SK-N-MC (cell line): ENCODE results near the gene DMRTC2.

Experiments used
- DNase-seq: peaks from one replicate; pipeline ENCODE4 v3.0.0-alpha.2; 2011; ENCODE audit warnings: low read depth, low spot score
- H3K27ac ChIP-seq: fragments of 200-600 bp; sonication (generic); 2 replicates; pipeline ENCODE4 v1.5.1; 2016; ENCODE audit warnings: mixed run types
- H3K36me3 ChIP-seq: fragments of 200-600 bp; sonication (generic); 2 replicates; pipeline ENCODE4 v1.6.1; 2017; ENCODE audit warnings: antibody characterized with exemption, low read length, mixed read lengths; ENCODE audit not compliant: insufficient read depth
- H3K4me3 ChIP-seq: fragments of 200-600 bp; sonication (generic); 2 replicates; pipeline ENCODE4 v1.5.1; 2016
- H3K9ac ChIP-seq: fragments of 200-600 bp; sonication (generic); 2 replicates; pipeline ENCODE4 v1.8.0; 2017; ENCODE audit warnings: mixed run types, mixed read lengths; ENCODE audit not compliant: insufficient read length
- H3K9me3 ChIP-seq: fragments of 200-600 bp; sonication (generic); 2 replicates; pipeline ENCODE4 v1.6.1; 2017; ENCODE audit warnings: low read depth, mild to moderate bottlenecking, antibody characterized with exemption, low read length, moderate library complexity, mixed read lengths
- EZH2 ChIP-seq: fragments of 200-600 bp; sonication (generic); IDR thresholded peaks from one replicate; pipeline ENCODE4 v1.6.1; 2017; ENCODE audit warnings: antibody characterized with exemption
- FOXP2 ChIP-seq: optimal IDR thresholded peaks from 2 replicates; pipeline ENCODE3; 2011; ENCODE audit warnings: mild to moderate bottlenecking, moderate library complexity; ENCODE audit not compliant: insufficient read depth; ENCODE audit errors: extremely low read length, control extremely low read depth
- POLR2AphosphoS5 ChIP-seq: IDR thresholded peaks from 2 replicates; pipeline ENCODE4 v1.6.1; 2012; ENCODE audit warnings: mild to moderate bottlenecking, low read depth, low read length, borderline replicate concordance

DMRTC2 gene

GRCh38 chr19:41837981-41838708 lies 6.7 kb upstream of the DMRTC2 start:
- Histone ChIP-seq H3K27ac (no peak overlapping the region), H3K4me3 (no peak overlapping the region), H3K36me3 (no peaks in the 10 kb centered on the region), H3K9me3 (no peaks in the 10 kb centered on the region), H3K9ac (no peak overlapping the region)
- TF ChIP-seq EZH2 = no peak
- TF ChIP-seq FOXP2 = no peak
- TF ChIP-seq POLR2AphosphoS5 = no peak
- no peak for DNase-seq

- H3K36me3 ChIP-seq = no peaks in the 10 kb centered on the region
- H3K4me3 ChIP-seq = no peak overlapping the region
- no peak overlapping the region for H3K27ac ChIP-seq
- DNase-seq = no peak
- no peaks in the 10 kb centered on the region for H3K9me3 ChIP-seq
- H3K9ac ChIP-seq = no peak overlapping the region
- no peak for TF ChIP-seq POLR2AphosphoS5
- TF ChIP-seq FOXP2 = no peak
Measured at GRCh38 chr19:41839211-41839610, 5.6 kb upstream of the DMRTC2 start.

GRCh38 chr19:41843371-41843770 lies 1.5 kb upstream of the DMRTC2 start:
- Histone ChIP-seq H3K27ac (no peak overlapping the region), H3K4me3 (no peak overlapping the region), H3K36me3 (no peaks in the 10 kb centered on the region), H3K9ac (no peak overlapping the region), H3K9me3 (no peaks in the 10 kb centered on the region)
- no peak for DNase-seq
- no peak for TF ChIP-seq POLR2AphosphoS5

GRCh38 chr19:41844601-41845000 lies 241 bp upstream of the DMRTC2 start, which contains the start of gene LYPD4:
LYPD4 (minus strand) TSS chr19:41844683; CDS start chr19:41839285, 5,398 bp downstream.
- Histone ChIP-seq H3K9ac (no peak within 1 kb of the TSS), H3K4me3 (no peak within 1 kb of the TSS), H3K9me3 (no peaks in the 10 kb centered on the region), H3K36me3 (no peaks in the 10 kb centered on the region), H3K27ac (no peak within 1 kb of the TSS)
- TF ChIP-seq FOXP2 (no peak), POLR2AphosphoS5 (no peak), EZH2 (no peak)
- DNase-seq = no peak

- Histone ChIP-seq H3K4me3 (no peak overlapping the region), H3K36me3 (no peaks in the 10 kb centered on the region), H3K9me3 (no peaks in the 10 kb centered on the region), H3K27ac (no peak overlapping the region), H3K9ac (no peak overlapping the region)
- TF ChIP-seq POLR2AphosphoS5 (no peak), EZH2 (no peak), FOXP2 (no peak)
- DNase-seq = no peak
Measured at GRCh38 chr19:41845051-41845590, 279 bp downstream of the DMRTC2 start.

- no peak overlapping the region for H3K9ac ChIP-seq
- no peak overlapping the region for H3K27ac ChIP-seq
- DNase-seq = no peak
- no peaks in the 10 kb centered on the region for H3K36me3 ChIP-seq
- H3K9me3 ChIP-seq = no peaks in the 10 kb centered on the region
- no peak overlapping the region for H3K4me3 ChIP-seq
- TF ChIP-seq EZH2 (no peak), FOXP2 (no peak), POLR2AphosphoS5 (no peak)
Measured at GRCh38 chr19:41847351-41848105, 2.7 kb downstream of the DMRTC2 start.

GRCh38 chr19:41848666-41849065 lies 3.8 kb downstream of the DMRTC2 start:
- Histone ChIP-seq H3K4me3 (no peak overlapping the region), H3K9ac (no peak overlapping the region), H3K36me3 (no peaks in the 10 kb centered on the region), H3K9me3 (no peaks in the 10 kb centered on the region), H3K27ac (no peak overlapping the region)
- no peak for DNase-seq
- no peak for TF ChIP-seq EZH2
- no peak for TF ChIP-seq POLR2AphosphoS5

- H3K4me3 ChIP-seq = no peak overlapping the region
- H3K9me3 ChIP-seq = no peaks in the 10 kb centered on the region
- no peak for DNase-seq
- no peak overlapping the region for H3K27ac ChIP-seq
- H3K36me3 ChIP-seq = no peaks in the 10 kb centered on the region
- H3K9ac ChIP-seq = no peak overlapping the region
- TF ChIP-seq FOXP2 (no peak), POLR2AphosphoS5 (no peak), EZH2 (no peak)
Measured at GRCh38 chr19:41849067-41849466, 4.2 kb downstream of the DMRTC2 start.

- H3K4me3 ChIP-seq = no peak overlapping the region
- no peak for DNase-seq
- no peak overlapping the region for H3K27ac ChIP-seq
- no peaks in the 10 kb centered on the region for H3K9me3 ChIP-seq
- H3K9ac ChIP-seq = no peak overlapping the region
- TF ChIP-seq FOXP2 = no peak
- TF ChIP-seq EZH2 = no peak
- TF ChIP-seq POLR2AphosphoS5 = no peak
- H3K36me3 ChIP-seq = no peaks in the 10 kb centered on the region
Measured at GRCh38 chr19:41850381-41850780, 5.5 kb downstream of the DMRTC2 start.
